Loucy (cell line): Measurements from ENCODE around the gene SORBS1.

Experiments
- EZH2phosphoT487 ChIP-seq: fragments of 200-600 bp; IDR thresholded peaks from 2 replicates; pipeline ENCODE4 v1.6.1; 2018; ENCODE audit warnings: antibody characterized with exemption, mild to moderate bottlenecking, moderate library complexity, borderline replicate concordance
- TF ChIP-seq, protein P1 (sequence below): fragments of 200-600 bp; sonication (generic); conservative IDR thresholded peaks from 2 replicates; pipeline ENCODE4 v1.5.1; 2014; ENCODE audit warnings: mild to moderate bottlenecking, antibody characterized with exemption, low read length

DNA sequence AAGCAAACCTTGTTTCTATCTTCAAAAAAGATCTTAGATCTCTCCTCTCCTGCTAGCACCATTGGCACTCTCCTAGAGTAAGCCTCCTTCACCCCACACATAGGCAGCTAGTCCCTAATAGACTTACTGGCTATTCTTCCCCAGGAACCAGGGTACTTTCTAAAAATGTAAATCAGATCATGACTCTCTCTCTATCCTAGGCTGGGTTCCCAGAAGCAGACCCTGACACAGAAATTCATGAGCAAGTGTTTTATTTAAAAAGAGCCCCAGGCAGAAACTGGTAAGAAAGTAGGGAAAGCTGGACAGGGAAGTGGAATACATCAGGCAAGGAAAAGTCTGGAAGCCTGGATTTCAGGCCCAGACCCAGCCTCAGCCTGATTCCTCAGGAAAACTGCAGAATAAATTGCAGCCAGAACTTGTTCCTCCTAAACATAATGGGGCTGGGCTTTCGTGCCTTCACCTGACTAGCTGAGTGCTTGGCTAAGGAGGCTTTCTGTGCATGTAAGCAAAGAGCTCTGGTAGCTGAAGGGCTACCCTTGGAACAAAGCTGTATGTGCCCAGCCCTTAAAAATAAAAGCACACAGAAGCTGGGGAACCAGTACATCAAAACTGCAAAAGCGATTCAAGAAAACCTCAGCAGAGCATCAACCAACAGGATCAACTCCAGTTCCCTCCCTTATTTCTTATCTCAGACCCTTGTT is 18.8 kb upstream of the SORBS1 start:
- TF ChIP-seq EZH2phosphoT487 = no peak
- TF ChIP-seq, protein P1, sequence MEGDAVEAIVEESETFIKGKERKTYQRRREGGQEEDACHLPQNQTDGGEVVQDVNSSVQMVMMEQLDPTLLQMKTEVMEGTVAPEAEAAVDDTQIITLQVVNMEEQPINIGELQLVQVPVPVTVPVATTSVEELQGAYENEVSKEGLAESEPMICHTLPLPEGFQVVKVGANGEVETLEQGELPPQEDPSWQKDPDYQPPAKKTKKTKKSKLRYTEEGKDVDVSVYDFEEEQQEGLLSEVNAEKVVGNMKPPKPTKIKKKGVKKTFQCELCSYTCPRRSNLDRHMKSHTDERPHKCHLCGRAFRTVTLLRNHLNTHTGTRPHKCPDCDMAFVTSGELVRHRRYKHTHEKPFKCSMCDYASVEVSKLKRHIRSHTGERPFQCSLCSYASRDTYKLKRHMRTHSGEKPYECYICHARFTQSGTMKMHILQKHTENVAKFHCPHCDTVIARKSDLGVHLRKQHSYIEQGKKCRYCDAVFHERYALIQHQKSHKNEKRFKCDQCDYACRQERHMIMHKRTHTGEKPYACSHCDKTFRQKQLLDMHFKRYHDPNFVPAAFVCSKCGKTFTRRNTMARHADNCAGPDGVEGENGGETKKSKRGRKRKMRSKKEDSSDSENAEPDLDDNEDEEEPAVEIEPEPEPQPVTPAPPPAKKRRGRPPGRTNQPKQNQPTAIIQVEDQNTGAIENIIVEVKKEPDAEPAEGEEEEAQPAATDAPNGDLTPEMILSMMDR = no peak
